NCI-H146 (cell line): ENCODE data around the gene KLHL6.

Experiments
- DNase-seq: peaks from one replicate; lab custom pipeline; 2025; lab: John Stamatoyannopoulos, UW

The KLHL6 gene

GRCh38 chr3:183506674-183507320, 48.7 kb downstream of the KLHL6 start:
- DNase-seq = no peak

- DNase-seq = no peak
Measured at GRCh38 chr3:183504597-183504996, 50.9 kb downstream of the KLHL6 start.

- DNase-seq = no peak
Measured at GRCh38 chr3:183503746-183504145, 51.8 kb downstream of the KLHL6 start.

- peak; percentile 70 for DNase-seq
Measured at GRCh38 chr3:183502237-183503181, 53.0 kb downstream of the KLHL6 start.

- no peak for DNase-seq
Measured at GRCh38 chr3:183500981-183501704, 54.4 kb downstream of the KLHL6 start.

GRCh38 chr3:183500319-183500718, 55.2 kb downstream of the KLHL6 start:
- DNase-seq = peak; percentile 84

- no peak for DNase-seq
Measured at GRCh38 chr3:183498634-183499033, 56.9 kb downstream of the KLHL6 start.

- no peak for DNase-seq
Measured at GRCh38 chr3:183497313-183497712, 58.2 kb downstream of the KLHL6 start.

GRCh38 chr3:183496311-183496710, 59.2 kb downstream of the KLHL6 start:
- DNase-seq = no peak

- DNase-seq = peak; percentile 83
Measured at GRCh38 chr3:183494341-183494740, 61.2 kb downstream of the KLHL6 start.

- DNase-seq = no peak
Measured at GRCh38 chr3:183493296-183494045, 62.0 kb downstream of the KLHL6 start.

GRCh38 chr3:183492849-183493179, 62.7 kb downstream of the KLHL6 start:
- DNase-seq = no peak

GRCh38 chr3:183491923-183492848, 63.3 kb downstream of the KLHL6 start:
- no peak for DNase-seq

- DNase-seq = no peak
Measured at GRCh38 chr3:183491109-183491922, 64.2 kb downstream of the KLHL6 start.

GRCh38 chr3:183490653-183491052, 64.9 kb downstream of the KLHL6 start:
- DNase-seq = peak; percentile 98

- no peak for DNase-seq
Measured at GRCh38 chr3:183490211-183490601, 65.3 kb downstream of the KLHL6 start.

- DNase-seq = no peak
Measured at GRCh38 chr3:183489455-183490210, 65.9 kb downstream of the KLHL6 start.

GRCh38 chr3:183488343-183488742, 67.2 kb downstream of the KLHL6 start:
- no peak for DNase-seq

- no peak for DNase-seq
Measured at GRCh38 chr3:183487896-183488295, 67.6 kb downstream of the KLHL6 start.
